ENCODE data around the gene GATAD1.
"Not testable (repeated sequence)": the region's sequence is repeated elsewhere in the genome, so short reads cannot be mapped to it uniquely, and the experiment has no call there.

GATAD1 gene

DNA sequence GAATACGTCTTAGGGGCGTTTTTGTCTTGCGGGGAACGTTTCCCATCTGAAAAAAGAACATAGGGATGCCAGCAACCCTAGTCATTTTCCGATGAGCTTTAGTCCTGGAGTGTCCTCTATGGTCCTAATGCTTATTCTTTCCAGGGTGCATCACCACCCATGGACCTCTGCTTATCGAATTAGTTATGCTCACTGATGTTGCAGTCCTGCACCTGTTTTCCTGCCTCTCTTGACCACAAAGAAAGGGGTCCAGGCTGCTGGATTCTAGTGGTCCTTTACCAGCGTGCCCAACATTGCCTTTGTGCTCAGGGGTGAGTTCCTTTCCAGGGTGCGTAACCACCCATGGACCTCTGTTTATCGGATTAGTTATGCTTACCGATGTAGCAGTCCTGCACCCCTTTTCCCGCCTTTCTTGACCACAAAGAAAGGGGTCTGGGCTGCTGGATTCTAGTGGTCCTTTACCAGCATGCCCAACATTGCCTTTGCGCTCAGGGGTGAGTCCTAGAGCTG lies 28.0 kb downstream of the GATAD1 start:
- intact Hi-C loops (cut with DNase I); DNase-seq: not testable (repeated sequence)

DNA sequence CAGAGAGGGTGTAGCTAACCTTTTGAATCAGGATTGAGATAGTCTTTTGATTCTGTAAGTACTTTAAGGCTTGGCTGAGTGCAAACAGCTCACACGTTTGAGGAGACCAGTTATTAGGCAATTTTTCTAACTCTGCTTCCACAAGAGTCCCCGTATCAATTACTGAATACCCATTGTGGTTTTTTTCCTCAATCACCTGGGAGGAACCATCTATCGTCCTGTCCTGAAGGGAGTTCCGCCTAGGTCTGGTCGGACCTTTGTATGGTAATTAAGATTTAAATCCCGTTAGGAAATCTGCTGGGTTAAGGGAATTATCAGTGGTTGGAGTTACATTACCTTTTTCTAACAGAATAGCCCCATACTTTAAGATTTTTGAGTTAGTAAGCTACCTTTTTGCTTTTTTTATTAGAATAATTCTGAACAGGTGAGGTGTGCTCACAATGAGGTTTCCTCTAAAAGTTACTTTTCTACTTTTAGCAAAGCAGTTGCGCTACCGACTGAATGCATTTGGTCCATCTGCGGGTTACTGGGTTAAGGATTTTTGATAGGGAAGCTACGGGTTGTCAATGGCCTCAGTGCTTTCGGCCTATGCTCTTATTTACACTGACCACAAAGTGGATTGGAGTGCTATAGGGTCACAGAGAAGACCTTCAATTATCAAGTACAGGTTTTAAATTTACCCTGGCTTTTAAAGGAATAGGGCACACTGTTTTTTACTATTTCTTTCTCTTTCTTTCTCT lies 28.7 kb downstream of the GATAD1 start:
- intact Hi-C loops (cut with DNase I); DNase-seq: not testable (repeated sequence)

DNA sequence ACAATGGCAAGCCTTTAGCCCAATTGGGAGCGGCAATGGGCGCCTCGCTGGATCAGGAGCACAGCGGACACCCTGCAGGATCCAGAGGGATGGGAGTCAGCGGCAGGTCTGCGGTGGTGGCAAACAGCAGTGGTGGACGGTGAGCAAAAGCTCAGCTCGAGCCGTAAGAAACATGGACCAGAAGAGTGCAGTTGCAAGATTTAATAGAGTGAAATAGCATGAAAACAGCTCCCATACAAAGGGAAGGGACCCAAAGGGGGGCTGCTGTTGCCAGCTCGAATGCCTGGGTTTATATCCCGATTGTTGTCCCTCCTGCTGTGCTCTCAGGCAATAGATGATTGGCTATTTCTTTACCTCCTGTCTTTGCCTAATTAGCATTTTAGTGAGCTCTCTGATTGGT lies 30.4 kb downstream of the GATAD1 start, which contains the start of gene ERVW-1:
Gene ERVW-1, minus strand, starts transcription at position 266 of the 400 bp plus-strand sequence. CDS start 7,565 bp downstream, outside the sequence.
- intact Hi-C loops (cut with DNase I) = not testable (repeated sequence)

DNA sequence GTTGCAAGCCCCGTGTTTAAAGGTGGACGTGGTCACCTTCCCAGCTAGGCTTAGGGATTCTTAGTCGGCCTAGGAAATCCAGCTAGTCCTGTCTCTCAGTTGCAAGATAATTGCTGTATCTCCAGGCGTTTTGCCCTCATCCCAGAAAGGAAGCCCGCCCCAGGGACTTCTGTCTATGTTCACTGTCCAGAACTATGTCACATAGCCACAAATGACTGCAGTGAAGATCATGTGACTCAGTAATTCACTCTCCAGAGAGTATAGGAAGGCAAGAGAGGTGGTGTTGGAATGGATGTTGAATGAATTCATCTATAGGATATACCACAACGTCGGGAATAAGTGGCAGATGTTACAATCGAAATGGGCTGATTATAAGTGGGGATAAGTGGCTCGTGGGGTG lies 30.8 kb downstream of the GATAD1 start:
- DNase-seq = no peak
- intact Hi-C loops (cut with DNase I) = no loop called here

More for the DNA sequence above, 30.4 kb downstream of the GATAD1 start, which contains the start of gene ERVW-1:
- not testable (repeated sequence) for DNase-seq

DNA sequence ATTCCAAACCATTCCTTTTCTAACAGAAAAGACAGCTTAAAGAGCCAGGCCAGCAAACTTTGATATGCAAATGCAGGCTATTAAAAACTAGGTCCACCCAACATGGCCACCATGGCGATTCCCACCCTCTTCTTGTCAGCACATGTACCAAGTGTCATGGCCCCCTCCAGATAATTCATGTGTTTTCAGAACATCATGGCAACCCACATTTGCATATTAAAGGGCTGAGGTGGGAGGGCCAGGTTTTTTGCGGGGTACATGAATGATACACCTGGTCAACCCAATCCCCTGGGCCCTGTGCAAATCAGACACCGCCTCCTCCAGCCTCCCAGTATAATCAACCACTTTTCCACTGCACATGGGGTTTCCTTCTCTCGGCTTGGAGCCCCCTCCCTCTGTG lies 31.4 kb downstream of the GATAD1 start:
- intact Hi-C loops (cut with DNase I) = no loop called here
- no peak for DNase-seq

DNA sequence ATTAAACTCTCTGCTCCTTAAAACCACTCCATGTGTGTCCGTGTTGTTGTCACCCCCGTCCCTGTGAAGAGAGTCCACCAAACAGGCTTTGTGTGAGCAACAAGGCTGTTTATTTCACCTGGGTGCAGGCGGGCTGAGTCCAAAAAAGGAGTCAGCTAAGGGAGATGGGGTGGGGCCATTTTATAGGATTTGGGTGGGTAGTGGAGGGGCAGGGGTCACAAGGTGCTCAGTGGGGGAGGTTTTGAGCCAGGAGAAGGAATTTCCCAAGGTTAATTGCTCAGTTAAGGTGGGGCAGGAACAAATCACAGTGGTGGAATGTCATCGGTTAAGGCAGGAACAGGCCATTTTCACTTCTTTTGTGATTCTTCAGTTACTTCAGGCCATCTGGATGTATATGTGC lies 31.9 kb downstream of the GATAD1 start:
- intact Hi-C loops (cut with DNase I); DNase-seq: not testable (repeated sequence)

DNA sequence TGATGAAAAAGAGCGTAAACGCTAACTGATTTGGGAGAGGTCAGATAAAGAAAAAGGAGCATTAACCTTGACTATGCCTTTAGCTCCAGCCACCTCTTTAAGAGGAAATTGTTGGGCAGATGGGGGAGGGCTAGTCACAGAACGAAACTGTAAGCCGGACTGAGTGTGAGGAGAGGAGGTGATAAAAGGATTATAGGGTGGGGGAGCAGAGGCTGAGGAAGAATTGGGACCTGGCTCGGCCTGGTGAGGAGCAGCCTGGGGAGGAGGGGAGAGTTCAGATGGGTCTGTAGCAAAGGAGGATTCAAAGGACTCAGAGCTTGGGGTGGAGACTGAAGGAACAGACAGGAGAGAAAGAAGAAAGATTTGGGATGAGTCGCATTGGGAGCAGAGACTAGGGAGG lies 36.3 kb downstream of the GATAD1 start:
- intact Hi-C loops (cut with DNase I); DNase-seq: not testable (repeated sequence)

DNA sequence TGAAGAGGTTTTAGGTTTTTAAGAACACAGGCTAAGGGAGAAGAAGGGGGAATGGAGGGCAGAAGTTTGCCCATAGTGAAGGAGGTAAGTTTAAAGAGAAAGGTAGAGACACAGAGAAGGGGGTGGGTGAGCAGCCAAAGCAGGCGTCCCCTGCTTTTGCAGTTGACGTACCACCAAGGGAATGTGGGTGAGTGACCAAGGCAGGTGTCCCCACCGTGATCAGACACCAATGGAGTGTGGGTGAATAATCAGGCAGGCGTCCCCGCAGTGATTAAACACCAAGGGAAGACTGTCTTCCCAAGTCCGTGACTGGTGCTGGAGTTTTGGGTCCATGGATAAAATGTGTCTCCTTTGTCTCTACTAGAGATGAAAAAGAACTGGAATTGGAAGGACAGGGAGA lies 36.9 kb downstream of the GATAD1 start:
- intact Hi-C loops (cut with DNase I); DNase-seq: not testable (repeated sequence)

DNA sequence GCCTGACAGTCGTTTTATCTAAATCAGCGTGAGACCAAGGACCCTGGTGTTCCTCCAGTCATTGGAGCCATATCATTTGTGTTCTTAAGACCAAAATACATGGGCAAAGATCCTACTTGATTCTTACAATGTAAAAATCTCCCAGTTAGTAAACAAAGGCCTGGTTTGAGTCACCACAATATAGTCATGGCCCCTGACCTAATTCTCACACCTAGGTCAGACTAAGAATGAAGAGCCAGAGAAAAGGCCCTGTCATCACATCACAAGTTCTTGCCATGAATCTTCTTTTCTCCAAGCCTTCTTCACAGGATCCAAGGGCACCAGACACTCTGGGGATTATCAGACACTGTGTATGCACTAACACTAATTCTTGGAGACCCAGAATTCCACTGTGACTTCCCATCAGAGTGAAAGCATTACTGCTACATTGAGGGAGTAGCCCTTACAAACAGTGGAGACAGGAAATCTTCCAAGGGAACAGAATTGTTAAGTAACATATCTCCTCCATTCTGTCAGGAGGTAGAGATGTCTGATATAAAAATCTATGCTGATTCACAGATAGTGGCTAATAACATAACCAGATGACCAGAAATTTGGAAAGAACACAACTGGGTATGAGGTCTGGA lies 38.1 kb downstream of the GATAD1 start:
- no peak for DNase-seq

DNA sequence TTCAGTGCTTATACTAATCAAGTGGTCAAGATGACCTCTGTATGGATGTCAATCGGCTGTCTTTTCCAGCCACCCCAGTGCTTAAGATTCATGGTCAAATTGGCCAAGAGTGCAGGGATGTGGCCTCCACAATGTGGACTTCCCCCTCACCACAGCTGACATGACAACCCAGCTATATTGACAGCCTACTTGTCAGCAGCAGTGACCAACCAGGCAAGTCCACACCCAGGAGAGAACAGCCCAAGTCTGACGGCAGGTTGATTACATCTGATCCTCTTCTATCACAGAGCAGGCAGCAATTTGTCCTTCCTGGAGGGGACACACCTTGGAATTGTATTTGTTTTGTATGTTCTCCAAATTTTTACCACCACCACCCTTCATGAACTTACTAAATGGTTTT lies 38.7 kb downstream of the GATAD1 start:
- DNase-seq = no peak
- intact Hi-C loops (cut with DNase I) = no loop called here

More for the DNA sequence above, 38.1 kb downstream of the GATAD1 start:
- intact Hi-C loops (cut with DNase I) = no loop called here

DNA sequence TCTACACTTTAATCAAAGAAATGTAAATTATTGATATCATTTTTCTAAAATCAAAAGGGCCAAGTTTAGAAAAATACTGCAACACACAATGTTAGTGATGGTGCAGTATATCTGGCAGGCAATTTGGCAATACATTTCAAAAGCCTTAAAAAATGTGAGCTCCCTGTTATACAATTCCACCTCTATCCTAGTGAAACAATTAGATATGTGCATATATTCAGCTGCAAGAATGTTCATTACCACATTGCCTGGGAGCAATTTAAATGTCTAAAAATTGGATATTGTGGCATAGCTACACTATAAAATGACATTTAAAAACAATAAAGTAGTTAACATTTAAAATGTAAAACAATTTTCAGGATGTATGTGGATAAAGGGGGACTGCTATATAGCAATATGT lies 40.5 kb downstream of the GATAD1 start:
- DNase-seq = no peak
- intact Hi-C loops (cut with DNase I) = no loop called here

DNA sequence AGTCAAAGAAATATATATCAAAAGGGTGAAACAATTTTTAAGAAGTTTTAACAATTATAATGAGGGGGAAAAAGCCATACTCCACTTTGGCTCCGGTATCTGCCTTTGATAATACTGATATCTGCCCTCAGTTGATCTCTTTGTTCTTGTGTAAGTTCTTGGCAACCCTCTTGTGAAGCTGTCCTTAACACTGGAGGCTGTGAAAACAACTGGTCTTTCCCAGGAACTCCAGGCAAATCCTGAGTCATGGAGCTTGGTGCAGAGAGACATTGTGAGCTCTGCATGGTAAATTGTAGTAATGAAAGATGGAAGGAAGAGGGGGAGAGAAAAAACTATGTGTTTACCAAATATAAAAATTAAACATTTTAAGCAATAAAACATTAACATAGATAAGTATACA lies 42.4 kb downstream of the GATAD1 start:
- intact Hi-C loops (cut with DNase I) = no loop called here
- DNase-seq = no peak

DNA sequence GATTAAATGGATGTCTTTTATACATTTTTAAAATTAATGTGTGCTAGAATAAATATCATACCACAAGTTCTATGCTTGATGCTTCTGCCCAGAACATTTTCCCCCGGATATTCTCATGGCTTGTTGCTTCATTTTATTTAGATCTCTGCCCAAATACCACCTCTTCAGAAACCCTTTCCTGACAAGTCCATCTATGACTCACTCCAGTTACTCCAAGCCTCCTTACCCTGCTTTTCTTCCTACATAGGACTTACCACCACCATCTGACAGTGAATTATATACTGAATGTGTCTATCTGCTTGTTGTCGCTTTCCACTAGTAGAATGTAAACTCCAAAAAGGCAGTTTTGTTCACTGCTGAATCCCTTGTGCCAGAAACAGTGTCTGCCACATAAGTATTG lies 49.6 kb downstream of the GATAD1 start:
- no peak for DNase-seq
- intact Hi-C loops (cut with DNase I) = no loop called here

DNA sequence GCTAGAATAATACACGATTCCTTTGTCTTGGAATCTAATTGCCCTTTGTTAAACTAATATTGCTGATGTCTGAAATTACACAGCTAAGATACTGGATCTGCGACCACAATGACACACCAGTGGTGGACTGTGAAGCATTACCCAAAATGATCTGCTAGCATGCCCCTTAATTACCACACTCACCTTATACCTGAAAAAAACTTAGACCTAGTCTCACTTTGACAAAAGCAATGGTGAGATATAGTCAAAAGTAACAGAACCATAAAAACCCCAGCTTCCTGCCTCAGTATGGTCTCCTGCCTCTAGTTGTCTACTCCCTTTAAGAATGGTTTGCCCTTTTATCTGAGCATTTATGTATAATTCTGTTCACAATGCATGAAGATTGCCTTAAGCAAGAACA lies 51.3 kb downstream of the GATAD1 start:
- intact Hi-C loops (cut with DNase I) = no loop called here
- no peak for DNase-seq

DNA sequence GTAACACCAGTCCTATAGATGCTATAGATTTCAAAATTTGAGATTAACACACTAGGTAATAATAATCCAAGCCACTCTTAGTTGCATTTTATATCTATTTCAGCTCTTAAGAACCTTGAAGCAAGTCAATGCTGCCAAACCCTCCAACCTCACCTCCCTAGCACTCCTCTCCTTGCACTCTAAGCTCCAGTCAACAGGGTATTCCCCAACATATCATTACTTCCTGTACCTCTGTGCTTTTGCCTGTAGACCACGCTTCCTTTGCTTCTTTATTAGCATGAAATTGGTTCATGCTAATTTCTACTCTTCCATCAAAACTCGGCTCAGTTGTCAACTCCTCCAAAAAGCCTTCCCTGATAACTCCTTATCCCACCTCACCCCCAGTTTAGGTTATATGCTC lies 56.5 kb downstream of the GATAD1 start:
- no peak for DNase-seq
- intact Hi-C loops (cut with DNase I) = no loop called here

DNA sequence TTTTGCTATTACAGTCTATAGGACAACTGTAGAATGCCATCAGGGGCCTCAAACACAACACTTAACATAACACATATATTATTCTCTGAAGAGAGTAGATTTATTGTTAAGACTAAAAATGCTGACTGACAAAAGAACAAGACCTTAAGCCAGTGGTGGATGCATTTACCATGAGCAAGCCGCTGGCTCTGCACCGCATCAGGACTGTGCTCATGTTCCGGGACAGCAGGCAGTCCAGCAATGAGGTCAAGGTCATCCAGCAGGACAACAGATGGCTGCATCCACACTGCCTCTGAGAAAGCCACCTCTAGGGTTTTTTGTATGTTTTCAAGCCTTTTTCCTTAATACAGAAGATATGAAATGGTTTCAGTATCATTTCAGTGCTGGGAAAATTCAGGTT lies 57.3 kb downstream of the GATAD1 start:
- intact Hi-C loops (cut with DNase I) = no loop called here
- DNase-seq = no peak

DNA sequence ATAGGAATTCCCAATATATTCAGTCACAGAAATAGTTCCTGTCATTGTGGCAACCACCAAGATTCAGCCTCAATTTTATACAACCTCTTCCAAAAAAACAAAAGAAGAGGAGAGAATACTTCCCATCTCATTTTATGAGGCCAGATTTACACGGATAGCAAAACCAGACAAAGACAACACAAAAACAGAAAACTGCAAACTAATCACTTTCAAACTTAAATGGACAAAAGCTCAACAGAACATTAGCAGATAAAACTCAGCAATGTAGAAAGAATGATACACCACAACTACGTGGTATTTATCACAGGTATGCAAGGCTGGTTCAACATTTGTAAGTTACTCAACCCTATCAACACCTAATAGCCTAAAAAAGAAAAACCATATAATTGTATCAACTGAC lies 59.1 kb downstream of the GATAD1 start:
- intact Hi-C loops (cut with DNase I) = no loop called here
- no peak for DNase-seq

DNA sequence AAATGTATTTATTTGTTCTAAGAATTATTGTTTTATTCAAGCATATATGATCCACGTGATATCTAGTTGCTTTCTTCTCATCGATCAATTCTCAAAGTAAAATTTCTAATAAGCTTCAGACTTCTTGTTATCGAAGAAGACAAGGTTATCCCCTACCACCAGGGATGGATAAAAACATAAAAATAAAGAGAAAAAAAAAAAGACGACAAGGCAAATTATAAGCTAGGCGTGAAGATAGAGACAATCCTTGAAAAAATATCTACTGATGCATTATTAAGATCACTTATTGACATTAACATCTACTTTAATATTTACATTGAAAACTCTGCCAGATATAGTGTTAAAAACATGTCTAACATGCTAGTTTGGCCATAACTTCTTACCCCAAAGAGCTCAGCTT lies 61.7 kb downstream of the GATAD1 start:
- DNase-seq = no peak
- intact Hi-C loops (cut with DNase I) = no loop called here

Measured in head of caudate nucleus (tissue), 42 donors.